SKM-1 treated with dmso at 0.1 percent for 144 hours (cell line): Measurements from ENCODE around the gene HGFAC.
A peak's percentile ranks its signal among the peaks of the same experiment; 100 is the strongest.

Experiments
- DNase-seq: peaks from one replicate; lab custom pipeline; 2025; ENCODE audit not compliant: unreplicated experiment; lab: John Stamatoyannopoulos, UW

The HGFAC gene

DNA sequence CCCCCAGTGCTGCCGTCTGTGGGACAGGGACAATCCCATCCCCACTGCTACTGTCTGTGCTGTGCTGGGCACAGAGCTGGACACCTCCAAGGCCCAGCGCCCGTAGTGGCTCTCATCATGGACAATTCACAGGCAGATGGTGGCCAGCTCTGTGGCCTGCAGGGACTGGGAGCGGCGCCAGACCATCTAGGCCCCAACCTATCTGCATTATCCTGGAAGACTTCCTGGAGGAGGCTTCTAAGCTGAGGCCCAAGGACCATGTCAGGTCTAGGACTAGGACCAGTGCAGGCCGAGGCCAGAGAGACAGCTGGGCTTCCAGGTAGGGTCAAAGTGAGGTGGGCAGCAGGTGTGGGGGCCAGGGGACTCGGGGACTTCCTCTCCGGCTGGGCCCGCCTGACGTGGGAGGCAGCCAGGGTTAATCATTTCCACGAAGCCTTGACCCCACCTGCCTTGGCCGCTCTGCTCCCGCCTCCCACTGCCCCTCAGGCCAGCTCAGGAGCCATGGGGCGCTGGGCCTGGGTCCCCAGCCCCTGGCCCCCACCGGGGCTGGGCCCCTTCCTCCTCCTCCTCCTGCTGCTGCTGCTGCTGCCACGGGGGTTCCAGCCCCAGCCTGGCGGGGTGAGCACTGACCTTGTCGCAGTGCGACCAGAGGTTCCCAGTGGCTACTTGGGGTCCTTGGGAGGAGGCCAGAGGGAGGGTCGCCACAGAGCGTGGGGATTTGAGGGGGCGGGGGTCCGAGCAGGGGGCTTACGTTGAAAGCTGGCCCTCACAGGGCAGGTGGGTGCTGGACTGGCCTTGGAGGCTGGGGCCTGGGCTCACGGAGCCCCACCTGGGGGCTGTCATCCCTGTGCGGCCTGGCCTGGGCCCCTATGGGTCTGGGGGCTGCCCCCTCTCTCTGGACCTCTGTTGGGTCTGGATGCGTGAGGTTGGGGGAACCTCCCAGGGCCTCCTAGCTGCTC is at the start of gene HGFAC:
Gene HGFAC, plus strand, starts transcription at position 468 of the 959 bp plus-strand sequence. Its CDS starts 34 bp downstream, at position 502.
- DNase-seq, result no peak

DNA sequence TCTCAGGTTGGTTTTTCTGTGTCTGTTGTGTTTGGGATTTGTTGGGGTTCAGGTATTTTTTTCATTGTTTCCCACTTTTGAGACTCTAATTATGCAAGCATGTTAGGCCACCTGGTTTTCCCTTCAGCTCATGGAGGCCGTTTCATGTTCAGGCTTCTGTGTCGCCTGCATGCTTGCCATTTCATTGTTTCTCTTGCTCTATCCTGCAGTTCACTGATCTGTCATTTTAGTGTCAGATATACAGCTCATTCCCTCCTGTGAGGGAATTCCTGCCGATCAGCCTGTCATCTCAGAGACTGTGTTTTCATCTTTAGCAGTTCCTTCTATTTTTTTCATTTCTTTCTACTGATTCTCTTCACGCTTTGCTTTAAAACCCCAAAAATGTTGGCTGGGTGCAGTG is 49.4 kb upstream of the HGFAC start:
- DNase-seq, result no peak

DNA sequence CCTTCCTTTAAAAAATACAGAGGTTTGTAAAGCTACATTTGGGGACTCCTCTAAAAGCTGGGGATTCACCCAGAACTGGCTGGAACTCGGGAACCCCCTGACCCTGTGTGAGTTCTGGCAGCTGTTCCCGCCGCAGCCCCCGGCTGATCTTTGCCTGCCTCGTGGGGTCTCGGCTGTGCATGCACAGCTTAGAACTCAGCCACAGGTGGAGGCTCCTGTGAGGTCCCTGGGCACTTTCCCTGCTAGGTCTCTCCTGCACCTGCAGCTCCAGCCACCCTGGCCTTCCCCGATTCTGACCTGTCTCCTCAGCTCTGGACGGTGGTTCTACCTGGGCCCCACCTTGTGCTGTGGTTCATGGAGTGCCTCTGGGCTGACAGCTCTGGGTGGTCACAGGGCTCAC is 48.6 kb upstream of the HGFAC start:
- DNase-seq, result no peak

DNA sequence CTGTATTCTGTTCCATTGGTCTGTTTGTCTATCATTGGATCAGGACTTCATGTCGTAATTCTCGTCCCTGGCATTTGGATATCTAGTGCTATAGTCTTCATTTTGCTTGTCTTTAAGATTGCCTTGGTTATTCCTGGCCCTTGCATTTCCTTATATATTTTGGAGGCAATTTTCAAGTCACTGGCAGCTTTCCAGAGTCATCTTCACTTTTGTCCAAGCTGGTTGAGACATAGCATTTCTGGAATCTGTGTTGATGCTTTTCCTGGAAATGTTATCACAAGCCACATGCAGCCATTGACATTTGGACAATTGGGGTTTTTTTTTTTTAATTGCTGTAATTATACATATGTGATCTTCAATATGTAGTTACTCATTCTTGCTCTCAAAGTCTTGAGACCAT is 45.2 kb upstream of the HGFAC start:
- DNase-seq, result no peak

DNA sequence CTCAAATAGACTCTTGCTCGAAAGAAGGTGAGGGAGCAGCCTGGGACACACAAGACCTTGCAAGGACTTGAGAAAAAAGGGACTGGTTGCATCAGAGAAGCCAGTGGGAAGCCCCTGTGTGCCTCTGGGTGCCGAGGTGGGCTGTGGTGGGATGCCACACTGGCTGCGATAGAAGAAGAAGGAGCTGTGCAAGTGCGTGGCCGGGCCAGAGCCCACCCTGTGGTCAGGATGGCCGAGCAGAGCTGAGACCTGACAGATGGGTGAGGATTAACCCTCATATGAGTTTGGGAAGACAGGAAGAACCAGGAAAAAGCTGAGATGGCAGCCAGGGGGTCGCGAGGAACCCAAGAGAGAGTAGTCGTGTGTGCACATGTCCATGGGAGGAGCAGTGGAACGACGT is 44.6 kb upstream of the HGFAC start:
- DNase-seq, result no peak

DNA sequence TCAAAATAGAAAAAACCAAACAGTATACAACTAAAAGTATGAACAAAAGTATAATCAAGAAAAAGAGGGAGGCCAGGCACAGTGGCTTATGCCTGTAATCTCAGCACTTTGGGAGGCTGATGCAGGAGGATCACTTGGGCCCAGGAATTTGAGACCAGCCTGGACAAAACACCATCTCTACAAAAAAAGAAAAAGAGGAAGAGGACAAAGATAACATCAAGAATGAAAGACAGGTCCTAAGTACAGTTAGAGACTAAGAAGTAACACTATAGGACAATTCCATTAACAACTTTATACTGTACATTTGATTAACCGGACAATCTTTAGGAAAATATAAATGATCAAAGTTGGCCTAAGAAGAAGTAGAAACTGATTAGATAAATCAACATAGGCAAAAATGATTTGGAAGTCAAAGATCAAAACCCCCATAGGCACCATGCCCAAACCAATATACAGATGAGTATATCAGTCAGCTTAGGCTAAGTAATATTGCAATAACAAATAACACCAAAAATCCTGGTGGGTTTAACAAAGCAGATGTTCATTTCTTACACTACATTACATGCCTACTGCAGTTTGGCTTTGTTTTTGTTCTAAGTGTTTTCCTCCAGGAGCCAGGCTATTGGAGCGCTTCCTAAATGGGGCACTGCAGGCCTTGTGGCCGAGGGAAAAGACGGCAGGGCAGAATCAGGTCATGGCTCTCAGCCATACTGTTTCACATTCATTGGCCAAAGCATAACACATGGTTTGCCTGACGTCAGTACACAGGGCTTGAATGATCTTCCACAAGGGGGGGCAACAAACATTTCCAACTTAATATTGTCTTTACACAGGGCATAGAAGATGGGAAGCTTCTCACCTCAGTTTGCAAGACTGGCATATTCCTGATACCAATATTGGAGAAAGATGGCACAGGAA is 42.2 kb upstream of the HGFAC start:
- DNase-seq, result peak; percentile 18

DNA sequence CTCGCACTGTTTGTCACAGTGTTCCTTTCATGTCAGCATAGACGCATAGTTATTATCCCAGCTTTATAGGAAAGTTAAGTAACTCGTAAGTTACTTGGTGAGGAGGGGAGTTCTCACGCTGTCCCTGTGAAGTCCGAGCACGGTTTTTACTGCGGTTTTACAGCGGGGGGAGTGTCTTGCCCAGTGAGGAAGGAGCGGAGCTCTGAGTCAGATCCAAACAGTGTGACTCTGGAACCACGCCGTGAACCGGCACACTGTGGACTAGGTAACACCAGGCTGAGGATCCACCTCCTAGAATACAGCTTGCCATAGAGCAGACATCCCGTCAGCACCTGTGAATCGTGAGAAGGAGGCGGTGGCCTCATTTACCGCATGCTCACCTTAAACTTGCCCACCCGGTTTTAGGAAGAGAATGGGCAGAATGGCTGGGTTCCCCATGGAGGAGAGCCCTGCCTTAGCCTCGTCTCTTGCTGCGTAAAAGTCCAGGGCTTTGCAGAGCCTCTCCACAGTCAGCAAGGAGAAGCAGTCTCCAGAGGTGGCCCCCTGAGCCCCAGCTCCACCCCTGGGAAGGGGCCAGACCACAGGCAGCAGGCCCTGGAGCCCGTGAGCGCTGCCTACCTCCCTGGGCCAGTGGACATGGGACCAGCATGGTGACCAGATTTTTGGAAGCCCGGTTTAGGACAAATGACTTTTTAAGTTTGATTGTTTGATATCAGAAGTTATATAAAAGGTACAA is 40.2 kb upstream of the HGFAC start:
- no peak for DNase-seq

DNA sequence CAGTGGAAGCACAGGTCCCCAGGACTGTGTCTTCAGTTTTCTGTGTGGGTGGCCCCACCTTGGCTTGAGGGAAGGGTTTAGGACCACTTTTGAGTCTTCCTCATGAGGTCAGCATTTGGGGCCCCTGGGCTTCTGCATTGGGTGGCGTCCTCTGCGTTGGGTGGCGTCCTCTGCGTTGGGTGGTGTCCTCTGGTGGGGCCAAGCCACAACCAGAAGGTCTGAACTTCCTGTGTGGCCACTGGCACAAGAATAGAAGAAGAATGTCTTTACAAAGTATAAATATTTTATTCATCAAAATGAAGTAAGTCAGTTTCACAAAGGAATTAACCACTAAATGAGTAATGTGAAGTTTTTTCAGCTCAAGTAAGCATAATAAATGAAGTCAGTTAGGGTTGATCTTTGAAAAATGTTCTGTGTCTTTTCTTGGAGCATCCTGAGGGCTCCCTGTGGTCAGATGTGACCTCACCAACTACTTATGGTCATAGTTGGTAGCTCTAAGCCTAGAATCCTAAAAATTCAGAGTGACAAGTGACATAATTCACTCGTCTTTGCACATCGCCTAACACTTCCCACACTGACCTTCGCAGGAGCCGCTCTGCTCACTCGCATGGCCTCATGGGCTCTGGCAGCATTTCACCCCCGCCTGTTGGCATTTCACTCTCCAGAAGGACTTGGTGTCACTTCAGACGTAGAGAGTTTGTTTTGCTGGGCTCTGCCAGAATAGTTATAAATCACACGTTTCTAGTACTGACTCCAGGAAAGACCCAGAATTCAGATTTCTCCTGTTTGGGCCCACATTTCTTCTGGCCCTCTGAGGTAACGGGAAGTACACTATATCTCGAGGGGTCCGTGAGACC is 39.0 kb upstream of the HGFAC start:
- no peak for DNase-seq

DNA sequence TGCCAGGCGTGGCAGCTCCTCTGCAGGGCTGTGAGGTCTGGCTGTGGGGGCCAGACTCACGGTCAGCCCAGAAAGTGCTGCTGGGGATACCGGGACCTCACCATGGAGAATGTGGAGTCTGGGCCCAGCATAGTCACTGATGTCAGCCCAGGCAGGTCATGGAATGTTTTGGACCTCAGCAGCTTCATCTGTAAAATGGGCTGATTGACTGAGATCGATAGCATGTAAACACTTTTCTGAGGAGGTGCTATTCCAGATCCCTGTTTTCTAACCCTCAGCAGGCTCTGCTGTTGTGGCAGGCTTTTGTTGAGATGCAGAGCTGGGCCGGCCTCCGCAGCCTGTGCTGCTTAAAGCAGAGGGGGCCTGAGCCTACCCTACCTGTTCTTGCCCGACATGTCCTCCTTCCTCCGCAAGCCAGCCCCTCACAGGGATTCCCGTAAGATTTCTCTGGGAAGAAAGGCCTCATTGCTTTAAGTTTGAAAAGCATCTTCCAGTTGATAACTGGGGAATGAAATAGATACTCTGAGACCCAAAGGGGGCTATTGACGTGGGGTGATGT is 38.3 kb upstream of the HGFAC start:
- no peak for DNase-seq

DNA sequence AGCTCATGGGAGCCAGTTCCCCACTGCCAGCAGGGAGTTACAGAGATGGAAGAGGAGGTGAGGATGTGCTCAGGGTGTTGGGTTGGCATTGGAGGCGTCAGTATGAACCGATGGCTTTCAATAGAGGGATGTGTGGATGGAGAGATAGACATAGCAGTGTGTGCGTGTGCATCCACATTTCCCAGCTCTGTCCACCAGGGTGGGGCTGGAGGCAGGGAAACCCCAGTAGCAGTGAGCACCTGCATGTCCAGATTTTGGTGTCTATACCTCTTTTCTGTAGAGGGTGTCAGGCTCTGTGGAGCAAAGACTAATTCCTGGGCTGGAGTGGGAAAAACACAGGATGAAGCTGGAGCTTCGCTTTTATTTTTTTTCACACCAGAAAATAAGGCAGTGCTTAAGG is 37.2 kb upstream of the HGFAC start:
- no peak for DNase-seq

DNA sequence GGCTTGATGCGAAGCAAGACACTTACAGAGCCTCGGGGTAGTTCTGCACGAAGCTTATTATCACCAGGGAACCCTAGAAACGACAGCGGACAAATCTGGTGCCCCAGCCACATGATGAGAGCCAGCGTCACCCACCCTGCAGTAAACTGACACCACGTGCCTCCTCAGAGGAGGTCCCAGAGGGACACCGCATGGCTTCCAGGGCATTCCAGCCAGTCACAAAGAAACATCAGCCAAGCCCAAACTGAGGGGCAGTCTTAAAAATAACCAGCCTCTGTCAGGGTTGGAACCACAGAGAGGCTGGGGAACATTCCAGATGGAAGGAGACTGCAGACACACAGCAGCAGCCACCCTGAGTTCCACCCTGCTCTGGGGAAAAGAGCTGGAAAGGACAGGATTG is 36.6 kb upstream of the HGFAC start:
- no peak for DNase-seq

DNA sequence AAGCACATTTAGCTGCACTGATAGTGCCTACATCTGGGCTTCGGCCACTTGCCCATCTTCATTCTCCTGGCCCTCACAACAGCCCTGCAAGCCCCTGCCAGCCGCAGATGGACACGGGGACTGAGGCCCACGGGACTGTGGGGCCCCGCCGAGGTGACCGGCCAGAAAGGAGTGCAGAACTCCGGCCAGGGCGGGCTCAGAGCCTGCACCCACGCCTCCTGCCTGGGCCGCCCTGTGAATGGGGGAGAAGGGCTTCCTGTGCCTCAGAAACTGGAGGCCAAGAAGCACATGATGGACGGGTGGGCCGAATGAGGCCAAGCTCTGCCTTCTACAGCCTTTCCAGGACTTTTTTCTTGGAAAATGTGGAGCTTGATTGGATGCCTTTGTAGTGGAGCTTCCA is 35.7 kb upstream of the HGFAC start:
- DNase-seq, result no peak

DNA sequence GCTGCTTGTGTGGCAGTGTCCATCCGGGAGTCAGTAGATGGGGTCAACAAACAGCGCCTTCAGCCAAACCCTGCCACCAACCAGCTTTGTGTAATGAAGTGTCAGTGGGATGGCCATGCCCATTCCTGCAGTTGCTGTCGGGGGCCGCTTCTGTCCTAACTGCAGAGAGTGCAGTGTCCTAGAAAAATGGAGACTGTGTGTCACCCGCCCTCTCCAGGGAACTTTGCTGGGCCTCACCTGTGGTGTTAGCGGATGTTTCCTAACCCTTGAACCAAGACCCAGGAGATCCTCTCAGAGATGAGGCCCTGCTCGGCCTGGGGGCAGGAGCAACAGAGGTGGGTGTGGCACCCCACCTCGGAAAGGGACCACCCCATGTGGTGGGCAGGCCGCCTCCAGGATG is 35.3 kb upstream of the HGFAC start:
- DNase-seq, result no peak

DNA sequence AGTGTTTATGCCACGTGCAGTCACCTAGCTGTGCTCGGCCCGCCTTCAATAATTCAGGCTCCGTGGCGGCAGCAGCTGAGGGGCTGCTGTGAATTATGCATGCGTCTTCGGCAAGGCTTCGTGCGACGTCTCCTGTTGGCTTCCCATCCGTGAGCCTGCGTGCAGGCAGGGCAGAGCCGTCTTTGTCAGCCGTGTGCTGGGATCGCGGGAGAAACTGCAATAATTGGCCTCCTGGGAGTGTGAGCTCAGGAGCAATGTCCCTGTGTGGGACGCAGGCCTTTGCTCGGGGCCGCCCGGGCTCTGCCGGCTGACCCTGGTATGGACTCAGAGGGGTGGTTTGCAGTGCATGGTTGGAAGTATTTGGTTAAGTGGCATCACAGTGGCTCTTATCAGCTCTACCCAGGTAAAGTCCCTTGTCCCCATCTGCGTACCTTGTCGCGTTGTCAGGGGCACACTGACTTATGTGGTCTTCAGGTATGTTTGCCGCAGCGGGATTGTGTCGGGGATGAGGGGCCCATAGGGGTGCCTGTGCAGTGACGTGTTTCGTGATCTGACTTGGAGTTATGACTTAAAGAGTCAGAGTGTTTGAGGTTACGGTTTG is 34.5 kb upstream of the HGFAC start:
- no peak for DNase-seq

DNA sequence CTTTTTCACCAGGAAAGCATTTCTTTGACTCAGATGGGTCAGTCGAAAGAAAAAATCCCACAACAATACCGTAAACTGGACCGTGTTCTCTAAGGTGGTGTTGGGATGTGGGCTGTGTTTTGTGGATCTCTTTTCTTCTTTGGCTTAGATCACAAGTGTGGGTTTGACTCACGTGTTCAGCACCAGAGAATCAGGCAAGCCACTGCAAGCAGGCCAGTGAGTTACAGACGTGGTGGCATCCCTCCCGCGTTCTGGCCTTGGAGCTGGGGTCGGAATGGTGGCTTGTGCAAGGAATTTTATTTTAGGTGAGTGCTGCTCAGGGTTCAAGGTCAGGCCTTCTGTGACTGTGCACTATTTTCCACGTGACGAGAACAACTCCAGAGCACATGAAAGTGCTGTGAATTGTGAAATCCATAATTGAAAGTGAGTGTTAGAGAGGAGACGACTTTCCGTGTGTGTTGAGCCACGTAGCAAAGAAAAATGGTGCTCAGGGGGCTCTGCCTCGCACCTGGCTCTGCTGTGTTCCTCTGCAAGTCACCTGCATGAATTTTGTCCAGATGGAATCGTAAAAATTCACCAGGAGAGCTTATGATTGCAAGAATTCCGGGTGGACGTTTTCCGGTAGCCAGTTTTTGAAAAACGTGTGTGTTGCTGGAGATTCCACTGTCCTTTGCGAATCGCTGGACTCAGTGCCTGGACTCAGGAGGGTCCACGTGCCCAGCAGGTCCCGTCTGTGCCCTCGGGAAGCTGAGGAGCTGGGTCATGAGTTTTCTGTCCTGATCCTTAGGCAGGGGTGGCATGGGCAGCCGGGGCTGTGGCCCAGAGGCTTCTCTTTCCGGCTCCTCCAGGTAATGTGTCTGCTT is 33.6 kb upstream of the HGFAC start:
- DNase-seq, result no peak

DNA sequence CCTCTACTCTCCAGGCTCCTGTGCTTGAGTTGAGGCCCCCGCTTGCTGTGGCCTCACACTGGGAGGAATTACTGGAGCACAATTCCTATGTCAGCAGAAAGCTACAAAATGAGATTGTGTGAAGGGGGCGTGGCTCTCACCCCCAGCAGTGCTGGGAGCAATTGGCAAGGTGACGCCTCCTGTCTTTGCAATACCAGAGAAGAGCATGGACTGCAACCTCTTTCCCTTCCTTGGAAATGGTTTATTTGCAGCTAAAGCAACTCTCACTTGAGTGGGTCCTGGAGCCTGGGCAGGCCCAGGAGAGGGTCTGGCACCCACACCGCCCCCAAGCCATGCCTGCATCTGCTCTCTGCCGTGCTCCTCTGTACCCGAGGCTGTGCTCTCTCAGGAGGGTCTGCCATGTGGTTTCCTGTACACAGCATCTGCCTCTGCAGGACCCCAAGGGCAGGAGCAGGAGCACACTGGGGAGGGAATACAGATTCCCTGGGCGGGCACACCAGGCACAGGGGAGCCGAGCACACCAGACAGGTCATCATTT is 32.9 kb upstream of the HGFAC start:
- DNase-seq, result no peak

DNA sequence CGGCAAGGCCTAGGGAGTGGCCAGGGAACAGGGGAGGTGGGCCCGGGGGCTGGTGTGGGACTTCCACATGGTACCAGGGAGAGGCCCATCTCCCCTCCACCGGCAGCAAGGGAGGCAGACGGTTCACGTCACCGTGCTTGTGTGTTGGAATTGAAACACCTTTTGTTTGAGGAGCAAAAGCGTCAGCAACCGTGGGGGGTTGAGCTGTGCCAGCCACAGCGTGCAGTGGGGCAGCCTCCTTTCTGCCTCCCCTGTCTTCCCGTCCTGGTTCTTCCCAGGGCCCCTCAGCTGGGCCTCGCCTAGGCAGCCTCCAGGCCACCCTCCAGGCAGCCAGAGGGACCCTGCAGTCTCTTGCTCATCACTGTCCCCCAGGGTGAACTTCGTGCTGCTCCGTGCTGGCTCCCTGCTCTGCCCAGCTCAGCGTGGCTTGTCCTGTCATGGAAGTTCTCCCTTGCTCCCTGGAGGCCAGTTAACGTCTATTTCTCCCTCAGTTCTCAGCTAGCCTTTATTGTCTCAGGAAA is 32.1 kb upstream of the HGFAC start:
- no peak for DNase-seq
